SH-SY5Y (cell line): Measurements from ENCODE around the gene TMEM120B.

ENCODE experiments used
- GATA2 ChIP-seq: IDR thresholded peaks from 2 replicates; pipeline ENCODE4 v1.6.1; 2011; ENCODE audit warnings: mild to moderate bottlenecking, low read depth, low read length
- GATA3 ChIP-seq: IDR thresholded peaks from 2 replicates; pipeline ENCODE4 v1.6.1; 2011; ENCODE audit warnings: low read depth, mild to moderate bottlenecking, low read length, moderate library complexity

DNA sequence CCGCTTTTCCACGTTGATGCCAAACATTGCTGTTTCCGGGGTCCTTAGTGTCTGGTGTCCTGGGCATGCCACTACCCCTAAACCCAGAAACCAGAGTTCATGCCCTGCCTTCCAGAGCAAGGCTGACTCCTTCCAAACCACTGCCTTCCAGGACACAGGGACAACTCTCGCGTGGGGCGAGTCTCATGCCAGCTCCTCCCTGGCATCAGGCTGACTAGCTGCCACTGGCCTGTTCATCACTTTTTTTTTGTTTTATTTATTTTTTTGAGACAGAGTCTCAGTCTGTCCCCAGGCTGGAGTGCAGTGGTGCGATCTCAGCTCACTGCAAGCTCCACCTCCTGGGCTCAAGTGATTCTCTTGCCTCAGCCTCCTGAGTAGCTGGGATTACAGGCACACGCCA lies 96.1 kb downstream of the TMEM120B start:
- no peak for TF ChIP-seq GATA2
- TF ChIP-seq GATA3: no peak
